ENCODE results near the gene TTC33.

Gene TTC33

GRCh38 chr5:40623480-40624420 lies 132.0 kb downstream of the TTC33 start:
- no peaks in the 10 kb centered on the region for H3K9me3 ChIP-seq (ENCODE audit: control insufficient read depth, insufficient read depth, low read depth, low read length)
- no peaks in the 10 kb centered on the region for H3K27me3 ChIP-seq (ENCODE audit: control insufficient read depth, insufficient read depth, low read length)
- no peak overlapping the region for H3K27ac ChIP-seq (ENCODE audit: low read depth, low read length)

GRCh38 chr5:40622463-40623252 lies 133.1 kb downstream of the TTC33 start:
- Histone ChIP-seq H3K9ac (ENCODE audit: low read length) (no peak overlapping the region), H3K4me1 (ENCODE audit: control insufficient read depth, insufficient read depth, low read length) (no peaks in the 10 kb centered on the region), H3K4me3 (ENCODE audit: low read depth, low read length) (no peak overlapping the region), H3K36me3 (ENCODE audit: control insufficient read depth, insufficient read depth, low read length) (no peaks in the 10 kb centered on the region), H3K9me3 (ENCODE audit: control insufficient read depth, insufficient read depth, low read depth, low read length) (no peaks in the 10 kb centered on the region), H3K27ac (ENCODE audit: low read depth, low read length) (no peak overlapping the region), H3K27me3 (ENCODE audit: control insufficient read depth, insufficient read depth, low read length) (no peaks in the 10 kb centered on the region)

More at GRCh38 chr5:40623480-40624420, 132.0 kb downstream of the TTC33 start:
- Histone ChIP-seq H3K36me3 (ENCODE audit: control insufficient read depth, insufficient read depth, low read length) (no peaks in the 10 kb centered on the region), H3K9ac (ENCODE audit: low read length) (no peak overlapping the region), H3K4me1 (ENCODE audit: control insufficient read depth, insufficient read depth, low read length) (no peaks in the 10 kb centered on the region), H3K4me3 (ENCODE audit: low read depth, low read length) (no peak overlapping the region)

DNA sequence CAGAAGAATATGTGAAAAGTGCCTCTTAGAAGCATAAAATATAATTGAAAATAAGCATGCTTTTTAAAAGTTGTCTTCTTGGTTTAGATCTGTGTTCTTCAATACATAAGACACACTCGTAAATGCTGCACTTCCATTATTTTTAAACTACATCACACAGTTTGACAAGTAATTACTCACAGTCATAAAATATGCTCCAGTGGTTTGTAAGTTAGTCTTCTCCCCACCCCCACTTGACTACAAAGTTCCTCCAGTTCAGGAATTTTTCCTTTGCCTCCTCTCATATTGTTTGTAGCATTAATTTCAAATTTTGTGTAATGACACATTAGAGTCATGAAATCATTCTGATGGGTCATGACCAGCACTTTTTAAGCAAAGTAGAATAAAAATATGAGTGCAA lies 136.3 kb downstream of the TTC33 start:
- H3K9ac ChIP-seq (ENCODE audit: low read length) = no peak overlapping the region
- no peaks in the 10 kb centered on the region for H3K36me3 ChIP-seq (ENCODE audit: control insufficient read depth, insufficient read depth, low read length)
- H3K9me3 ChIP-seq (ENCODE audit: control insufficient read depth, insufficient read depth, low read depth, low read length) = no peaks in the 10 kb centered on the region
- no peaks in the 10 kb centered on the region for H3K27me3 ChIP-seq (ENCODE audit: control insufficient read depth, insufficient read depth, low read length)
- H3K4me3 ChIP-seq (ENCODE audit: low read depth, low read length) = no peak overlapping the region
- no peak overlapping the region for H3K27ac ChIP-seq (ENCODE audit: low read depth, low read length)
- no peaks in the 10 kb centered on the region for H3K4me1 ChIP-seq (ENCODE audit: control insufficient read depth, insufficient read depth, low read length)

- Histone ChIP-seq H3K27ac (ENCODE audit: low read depth, low read length) (no peak overlapping the region), H3K9ac (ENCODE audit: low read length) (no peak overlapping the region), H3K4me3 (ENCODE audit: low read depth, low read length) (no peak overlapping the region)
Observed at GRCh38 chr5:40618926-40619325, 136.8 kb downstream of the TTC33 start.

GRCh38 chr5:40616781-40617180 lies 139.0 kb downstream of the TTC33 start:
- Histone ChIP-seq H3K9me3 (ENCODE audit: control insufficient read depth, insufficient read depth, low read depth, low read length) (no peaks in the 10 kb centered on the region), H3K36me3 (ENCODE audit: control insufficient read depth, insufficient read depth, low read length) (no peaks in the 10 kb centered on the region), H3K4me3 (ENCODE audit: low read depth, low read length) (no peak overlapping the region), H3K9ac (ENCODE audit: low read length) (no peak overlapping the region), H3K27ac (ENCODE audit: low read depth, low read length) (no peak overlapping the region), H3K27me3 (ENCODE audit: control insufficient read depth, insufficient read depth, low read length) (no peaks in the 10 kb centered on the region), H3K4me1 (ENCODE audit: control insufficient read depth, insufficient read depth, low read length) (no peaks in the 10 kb centered on the region)

More at GRCh38 chr5:40618926-40619325, 136.8 kb downstream of the TTC33 start:
- no peaks in the 10 kb centered on the region for H3K27me3 ChIP-seq (ENCODE audit: control insufficient read depth, insufficient read depth, low read length)
- no peaks in the 10 kb centered on the region for H3K36me3 ChIP-seq (ENCODE audit: control insufficient read depth, insufficient read depth, low read length)
- no peaks in the 10 kb centered on the region for H3K9me3 ChIP-seq (ENCODE audit: control insufficient read depth, insufficient read depth, low read depth, low read length)
- no peaks in the 10 kb centered on the region for H3K4me1 ChIP-seq (ENCODE audit: control insufficient read depth, insufficient read depth, low read length)

DNA sequence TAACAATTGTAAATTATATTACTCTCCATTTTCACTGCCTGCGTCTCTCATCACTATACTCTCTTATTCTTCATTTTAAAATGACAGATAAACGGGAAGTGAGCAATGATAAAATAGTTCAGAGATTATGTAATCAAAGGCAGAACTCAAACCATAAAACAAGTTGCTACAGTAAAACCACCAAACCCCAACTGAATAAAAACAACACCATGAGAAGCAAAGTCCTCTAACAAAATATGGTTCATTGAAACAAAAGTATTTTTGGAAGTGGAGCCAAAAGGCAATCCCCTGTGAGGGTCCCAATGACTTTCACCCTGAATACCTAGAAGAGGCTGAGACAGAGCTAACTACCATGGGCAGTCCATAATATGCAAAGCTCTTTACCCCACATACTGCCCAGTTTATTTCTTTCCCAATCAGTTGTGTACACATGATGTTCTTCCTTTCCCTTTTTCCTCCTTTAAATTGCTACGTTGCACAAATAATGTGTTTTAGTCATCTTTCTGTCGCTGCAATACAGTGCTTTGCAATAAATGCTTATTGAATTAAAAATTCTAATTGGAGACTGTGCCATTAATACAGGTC lies 140.1 kb downstream of the TTC33 start:
- Histone ChIP-seq H3K9me3 (ENCODE audit: control insufficient read depth, insufficient read depth, low read depth, low read length) (no peaks in the 10 kb centered on the region), H3K4me3 (ENCODE audit: low read depth, low read length) (no peak overlapping the region), H3K4me1 (ENCODE audit: control insufficient read depth, insufficient read depth, low read length) (no peaks in the 10 kb centered on the region), H3K9ac (ENCODE audit: low read length) (no peak overlapping the region), H3K27me3 (ENCODE audit: control insufficient read depth, insufficient read depth, low read length) (no peaks in the 10 kb centered on the region), H3K27ac (ENCODE audit: low read depth, low read length) (no peak overlapping the region), H3K36me3 (ENCODE audit: control insufficient read depth, insufficient read depth, low read length) (no peaks in the 10 kb centered on the region)

GRCh38 chr5:40614923-40615585 lies 140.7 kb downstream of the TTC33 start:
- no peak overlapping the region for H3K4me3 ChIP-seq (ENCODE audit: low read depth, low read length)

GRCh38 chr5:40614466-40614865 lies 141.3 kb downstream of the TTC33 start:
- H3K4me3 ChIP-seq (ENCODE audit: low read depth, low read length) = no peak overlapping the region
- H3K9me3 ChIP-seq (ENCODE audit: control insufficient read depth, insufficient read depth, low read depth, low read length) = no peaks in the 10 kb centered on the region
- H3K27ac ChIP-seq (ENCODE audit: low read depth, low read length) = no peak overlapping the region
- H3K36me3 ChIP-seq (ENCODE audit: control insufficient read depth, insufficient read depth, low read length) = no peaks in the 10 kb centered on the region
- H3K27me3 ChIP-seq (ENCODE audit: control insufficient read depth, insufficient read depth, low read length) = no peaks in the 10 kb centered on the region
- H3K4me1 ChIP-seq (ENCODE audit: control insufficient read depth, insufficient read depth, low read length) = no peaks in the 10 kb centered on the region
- no peak overlapping the region for H3K9ac ChIP-seq (ENCODE audit: low read length)

More at GRCh38 chr5:40614923-40615585, 140.7 kb downstream of the TTC33 start:
- Histone ChIP-seq H3K36me3 (ENCODE audit: control insufficient read depth, insufficient read depth, low read length) (no peaks in the 10 kb centered on the region), H3K4me1 (ENCODE audit: control insufficient read depth, insufficient read depth, low read length) (no peaks in the 10 kb centered on the region), H3K27me3 (ENCODE audit: control insufficient read depth, insufficient read depth, low read length) (no peaks in the 10 kb centered on the region), H3K27ac (ENCODE audit: low read depth, low read length) (no peak overlapping the region), H3K9ac (ENCODE audit: low read length) (no peak overlapping the region), H3K9me3 (ENCODE audit: control insufficient read depth, insufficient read depth, low read depth, low read length) (no peaks in the 10 kb centered on the region)

DNA sequence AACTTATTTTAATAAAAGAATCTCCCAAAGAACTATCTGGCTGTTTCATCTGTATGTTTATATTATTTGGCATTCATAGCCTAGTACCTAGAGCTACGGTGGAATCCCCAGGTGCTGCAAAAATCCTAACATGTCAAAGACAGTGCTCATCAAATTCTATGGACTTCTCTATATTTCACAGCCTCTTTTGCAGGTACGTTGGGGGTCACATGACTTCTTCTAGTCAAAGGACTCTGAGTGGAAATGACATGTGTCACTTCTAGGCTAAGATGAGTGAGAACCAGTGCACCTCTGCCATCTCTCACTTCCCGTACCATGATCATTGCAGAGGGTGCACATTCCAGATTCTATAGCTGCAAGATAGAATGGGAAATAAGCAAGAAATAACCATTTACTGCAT lies 148.6 kb downstream of the TTC33 start:
- no peak overlapping the region for H3K27ac ChIP-seq (ENCODE audit: low read depth, low read length)

GRCh38 chr5:40606077-40606765 lies 149.5 kb downstream of the TTC33 start:
- Histone ChIP-seq H3K4me1 (ENCODE audit: control insufficient read depth, insufficient read depth, low read length) (no peaks in the 10 kb centered on the region), H3K9me3 (ENCODE audit: control insufficient read depth, insufficient read depth, low read depth, low read length) (no peaks in the 10 kb centered on the region), H3K27me3 (ENCODE audit: control insufficient read depth, insufficient read depth, low read length) (no peaks in the 10 kb centered on the region), H3K27ac (ENCODE audit: low read depth, low read length) (no peak overlapping the region), H3K9ac (ENCODE audit: low read length) (no peak overlapping the region), H3K4me3 (ENCODE audit: low read depth, low read length) (no peak overlapping the region), H3K36me3 (ENCODE audit: control insufficient read depth, insufficient read depth, low read length) (no peaks in the 10 kb centered on the region)

More for the DNA sequence above, 148.6 kb downstream of the TTC33 start:
- H3K9me3 ChIP-seq (ENCODE audit: control insufficient read depth, insufficient read depth, low read depth, low read length) = no peaks in the 10 kb centered on the region
- H3K4me3 ChIP-seq (ENCODE audit: low read depth, low read length) = no peak overlapping the region
- H3K36me3 ChIP-seq (ENCODE audit: control insufficient read depth, insufficient read depth, low read length) = no peaks in the 10 kb centered on the region
- H3K9ac ChIP-seq (ENCODE audit: low read length) = no peak overlapping the region
- H3K27me3 ChIP-seq (ENCODE audit: control insufficient read depth, insufficient read depth, low read length) = no peaks in the 10 kb centered on the region
- no peaks in the 10 kb centered on the region for H3K4me1 ChIP-seq (ENCODE audit: control insufficient read depth, insufficient read depth, low read length)
